GM18909 (cell line): Measurements from ENCODE around the gene EIF1AY.
"Not testable (repeated sequence)": the region's sequence is repeated elsewhere in the genome, so short reads cannot be mapped to it uniquely, and the experiment has no call there.

Experiments
- ATAC-seq: cut with Tn5 transposase; IDR thresholded peaks from one replicate; pipeline ENCODE4 v1.9.1; 2021; ENCODE audit warnings: mild to moderate bottlenecking; ENCODE audit not compliant: unreplicated experiment, poor library complexity

Gene EIF1AY

GRCh38 chrY:20575531-20576121 lies at the start of gene EIF1AY:
EIF1AY (plus strand) TSS chrY:20575776; CDS start chrY:20575872, 96 bp downstream.
- ATAC-seq, result no peak

GRCh38 chrY:20528435-20528834 lies 47.1 kb upstream of the EIF1AY start:
- ATAC-seq, result no peak

- no peak for ATAC-seq
Observed at GRCh38 chrY:20538186-20538585, 37.4 kb upstream of the EIF1AY start.

GRCh38 chrY:20538933-20539332 lies 36.6 kb upstream of the EIF1AY start:
- ATAC-seq, result no peak

- ATAC-seq, result no peak
Observed at GRCh38 chrY:20544451-20544960, 31.1 kb upstream of the EIF1AY start.

- ATAC-seq, result no peak
Observed at GRCh38 chrY:20546071-20546470, 29.5 kb upstream of the EIF1AY start.

- ATAC-seq, result no peak
Observed at GRCh38 chrY:20549289-20549688, 26.3 kb upstream of the EIF1AY start.

GRCh38 chrY:20551840-20552239 lies 23.7 kb upstream of the EIF1AY start:
- ATAC-seq, result no peak

- ATAC-seq, result not testable (repeated sequence)
Observed at GRCh38 chrY:20552764-20553323, 22.7 kb upstream of the EIF1AY start.

- no peak for ATAC-seq
Observed at GRCh38 chrY:20555820-20556219, 19.8 kb upstream of the EIF1AY start.

GRCh38 chrY:20558677-20559076 lies 16.9 kb upstream of the EIF1AY start:
- no peak for ATAC-seq

- ATAC-seq, result no peak
Observed at GRCh38 chrY:20559873-20560512, 15.6 kb upstream of the EIF1AY start.

GRCh38 chrY:20571306-20571705 lies 4.3 kb upstream of the EIF1AY start:
- no peak for ATAC-seq

- no peak for ATAC-seq
Observed at GRCh38 chrY:20576506-20576905, 930 bp downstream of the EIF1AY start.

- ATAC-seq, result no peak
Observed at GRCh38 chrY:20578206-20578605, 2.6 kb downstream of the EIF1AY start.

- no peak for ATAC-seq
Observed at GRCh38 chrY:20581687-20582086, 6.1 kb downstream of the EIF1AY start.

- no peak for ATAC-seq
Observed at GRCh38 chrY:20586161-20586560, 10.6 kb downstream of the EIF1AY start.
